Inflammatory macrophage treated with lipopolysaccharide for 4 hours (primary cell): ENCODE data around the gene TRMT10C.
"Not testable (repeated sequence)": the region's sequence is repeated elsewhere in the genome, so short reads cannot be mapped to it uniquely, and the experiment has no call there.

Experiments used
- DNase-seq: peaks from one replicate; pipeline ENCODE4 v3.0.0-alpha.2; 2020

TRMT10C gene

DNA sequence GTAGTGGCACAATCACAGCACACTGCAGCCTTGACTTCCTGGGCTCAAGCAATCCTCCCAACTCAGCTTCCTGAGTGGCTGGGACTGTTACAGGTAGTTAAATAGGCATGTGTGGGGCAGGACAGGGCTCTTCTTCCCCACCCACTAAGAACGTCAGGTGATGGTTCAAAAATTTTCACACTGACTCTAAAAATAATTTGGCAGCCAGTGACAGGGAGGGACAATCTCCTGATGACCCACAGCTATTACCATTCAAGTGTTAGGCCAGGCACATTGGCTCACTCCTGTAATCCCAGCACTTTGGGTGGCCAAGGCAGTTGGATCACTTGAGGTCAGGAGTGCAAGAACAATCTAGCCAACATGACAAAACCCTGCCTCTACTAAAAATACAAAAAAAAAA, 12.2 kb upstream of the TRMT10C start:
- DNase-seq, result no peak

GRCh38 chr3:101551359-101552081, 10.1 kb upstream of the TRMT10C start:
- DNase-seq, result not testable (repeated sequence)

DNA sequence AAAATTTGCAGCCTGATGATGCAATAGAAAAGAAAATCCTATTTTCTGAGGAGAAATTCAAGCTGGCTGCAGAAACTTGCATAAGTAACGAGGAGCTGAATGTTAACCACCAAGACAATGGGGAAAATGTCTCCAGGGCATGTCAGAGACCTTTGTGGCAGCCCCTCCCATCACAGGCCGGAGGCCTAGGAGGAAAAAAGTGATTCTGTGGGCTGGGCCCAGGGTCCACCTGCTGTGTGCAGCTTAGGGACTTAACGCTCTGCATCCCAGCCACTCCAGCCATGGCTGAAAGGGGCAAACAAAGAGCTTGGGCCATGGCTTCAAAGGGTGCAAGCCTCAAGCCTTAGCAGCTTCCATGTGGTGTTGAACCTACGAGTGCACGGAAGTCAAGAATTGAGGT, 8.3 kb upstream of the TRMT10C start:
- DNase-seq, result not testable (repeated sequence)

DNA sequence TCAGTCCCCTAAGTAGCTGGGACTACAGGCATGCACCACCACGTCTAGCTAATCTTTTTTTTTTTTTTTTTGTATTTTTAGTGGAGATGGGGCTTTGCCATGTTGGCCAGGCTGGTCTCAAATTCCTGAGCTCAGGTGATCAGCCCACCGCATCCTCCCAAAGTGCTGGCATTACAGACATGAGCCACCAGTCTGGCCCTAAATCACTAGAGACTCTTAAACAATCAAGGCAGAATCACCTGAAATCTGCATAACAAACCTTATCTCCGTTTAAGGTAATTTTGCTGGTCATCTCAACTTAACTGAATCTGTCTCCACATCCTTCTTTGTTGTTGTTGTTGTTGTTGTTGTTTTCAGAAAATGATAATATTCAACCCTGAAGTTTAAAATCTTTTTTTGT, 5.6 kb upstream of the TRMT10C start:
- DNase-seq, result no peak

- DNase-seq, result no peak
Observed at GRCh38 chr3:101567528-101568317, 6.1 kb downstream of the TRMT10C start.

DNA sequence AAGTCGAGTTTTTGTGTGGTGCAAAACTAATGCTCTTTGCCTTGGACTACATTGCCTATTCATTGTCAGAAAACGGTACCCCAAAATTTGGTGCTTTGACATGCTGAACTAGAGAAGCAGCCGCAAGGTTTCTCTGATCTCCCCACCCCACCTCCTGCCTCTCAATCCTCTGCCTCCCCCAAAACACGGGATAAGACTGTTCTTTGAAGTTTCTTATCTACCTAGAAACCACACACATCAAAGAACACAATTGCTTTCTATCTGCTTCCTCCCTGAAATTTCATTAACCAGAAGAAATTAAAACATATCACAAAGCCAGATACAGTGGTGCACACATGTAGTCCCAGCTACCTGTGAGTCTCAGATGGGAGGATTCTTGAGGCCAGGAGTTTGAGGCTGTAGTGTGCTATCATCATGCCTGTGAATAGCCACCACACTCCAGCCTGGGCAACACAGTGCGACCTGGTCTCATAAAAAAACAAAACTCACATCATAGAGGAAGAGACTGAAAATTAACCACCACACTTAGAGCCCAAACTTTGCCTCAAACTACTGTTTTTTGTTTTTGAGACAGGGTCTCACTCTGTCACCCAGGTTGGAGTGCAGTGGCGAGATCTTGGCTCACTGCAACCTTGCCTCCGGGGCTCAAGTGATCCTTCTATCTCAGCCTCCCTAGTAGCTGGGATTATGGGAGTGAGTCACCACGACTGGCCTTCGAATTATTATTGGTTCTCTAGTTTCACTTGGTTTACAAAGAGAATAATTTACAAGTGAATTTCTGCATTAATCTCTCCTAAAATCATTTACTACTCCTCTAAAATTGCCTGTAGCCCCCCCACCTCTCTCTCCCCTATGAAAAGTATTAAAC, 9.6 kb downstream of the TRMT10C start:
- DNase-seq, result no peak

- DNase-seq, result peak; percentile 99
Observed at GRCh38 chr3:101573449-101574387, 12.1 kb downstream of the TRMT10C start, which contains the start of gene PCNP. Gene PCNP, plus strand, starts transcription at chr3:101574180. Its CDS starts 36 bp downstream, at chr3:101574216.

DNA sequence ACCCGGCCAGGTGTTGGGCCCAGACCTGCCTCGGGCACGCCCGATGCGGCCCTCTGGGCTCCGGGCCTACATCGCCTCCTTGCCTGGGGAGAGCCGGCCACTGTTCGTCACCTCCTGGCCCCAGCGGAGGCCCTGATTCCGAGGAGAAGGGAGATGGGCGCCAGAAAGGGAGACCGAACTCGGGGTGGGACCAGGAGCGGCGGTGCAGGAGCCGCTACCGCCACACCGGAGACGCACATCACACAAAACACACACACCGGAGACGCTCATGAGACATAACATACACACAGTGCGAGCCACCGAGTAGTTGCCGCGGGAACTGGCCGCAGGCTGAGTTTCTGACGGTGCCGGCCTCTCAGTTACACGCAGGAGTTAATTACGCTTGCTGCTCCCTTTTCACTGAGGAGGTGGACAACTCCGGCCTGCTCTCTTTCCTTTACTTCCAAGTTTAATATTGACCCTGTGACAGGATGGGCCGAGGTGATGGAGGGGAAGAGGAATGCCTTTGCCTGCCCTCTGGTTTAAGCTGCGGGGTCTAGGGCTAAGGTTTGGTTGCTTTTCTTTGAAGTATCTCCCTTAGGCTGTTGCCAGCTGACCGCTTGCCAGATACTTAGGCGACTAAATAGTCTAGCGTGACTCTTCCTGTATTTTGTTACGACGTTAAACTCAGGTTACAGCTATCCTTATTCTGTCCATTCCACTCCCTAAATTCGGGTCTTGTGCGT, 12.9 kb downstream of the TRMT10C start:
- peak; percentile 44 for DNase-seq

DNA sequence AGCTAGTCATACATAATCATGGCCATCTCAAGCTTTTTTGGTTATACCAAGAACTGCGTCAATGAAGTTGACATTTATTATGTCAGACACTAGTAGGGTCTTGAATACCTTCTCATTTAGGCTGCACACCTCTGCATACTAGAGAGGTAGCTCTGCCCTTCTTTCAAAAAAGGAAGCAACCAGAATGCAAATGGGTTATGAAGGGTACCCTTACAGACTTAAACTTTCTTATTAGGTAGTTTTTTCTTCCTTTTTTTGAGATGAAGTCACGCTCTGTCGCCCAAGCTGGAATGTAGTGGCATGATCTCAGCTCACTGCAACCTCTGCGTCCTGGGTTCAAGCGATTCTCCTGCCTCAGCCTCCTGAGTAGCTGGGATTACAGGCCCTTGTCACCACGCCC, 15.6 kb downstream of the TRMT10C start:
- no peak for DNase-seq

DNA sequence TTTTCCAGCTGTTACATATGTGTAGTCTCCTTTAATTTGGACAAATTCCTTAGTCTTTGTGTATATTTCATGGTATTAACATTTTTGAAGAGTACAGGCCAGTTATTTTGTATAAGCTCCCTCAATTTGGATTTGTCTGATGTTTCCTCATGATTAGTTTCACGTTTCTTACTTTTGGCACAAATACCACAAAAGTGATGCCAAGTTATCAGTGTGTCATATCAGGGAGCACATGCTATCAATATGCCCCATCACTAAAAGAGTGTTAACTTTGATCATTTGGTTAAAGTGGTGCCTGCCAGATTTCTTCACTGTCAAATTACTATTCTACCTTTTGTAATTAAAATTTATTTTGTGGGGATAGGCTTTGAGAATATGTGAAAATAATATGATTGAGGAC, 26.9 kb downstream of the TRMT10C start:
- no peak for DNase-seq

GRCh38 chr3:101591071-101591470, 29.4 kb downstream of the TRMT10C start:
- no peak for DNase-seq

DNA sequence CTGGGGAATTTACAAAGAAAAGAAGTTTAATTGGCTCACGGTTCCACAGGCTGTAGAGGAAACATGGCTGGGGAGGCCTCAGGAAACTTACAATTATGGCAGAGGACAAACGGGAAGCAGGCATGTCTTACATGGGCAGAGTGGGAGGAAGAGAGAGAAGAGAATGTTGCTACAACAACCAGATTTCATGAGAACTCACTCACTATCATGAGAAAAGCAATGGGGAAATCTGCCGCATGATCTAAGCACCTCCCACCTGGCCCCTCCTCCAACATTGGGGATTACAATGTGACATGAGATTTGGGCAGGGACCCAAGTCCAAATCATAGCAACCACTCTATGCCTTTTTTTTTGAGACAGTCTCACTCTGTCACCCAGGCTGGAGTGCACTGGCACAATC, 41.1 kb downstream of the TRMT10C start:
- DNase-seq, result peak; percentile 32

DNA sequence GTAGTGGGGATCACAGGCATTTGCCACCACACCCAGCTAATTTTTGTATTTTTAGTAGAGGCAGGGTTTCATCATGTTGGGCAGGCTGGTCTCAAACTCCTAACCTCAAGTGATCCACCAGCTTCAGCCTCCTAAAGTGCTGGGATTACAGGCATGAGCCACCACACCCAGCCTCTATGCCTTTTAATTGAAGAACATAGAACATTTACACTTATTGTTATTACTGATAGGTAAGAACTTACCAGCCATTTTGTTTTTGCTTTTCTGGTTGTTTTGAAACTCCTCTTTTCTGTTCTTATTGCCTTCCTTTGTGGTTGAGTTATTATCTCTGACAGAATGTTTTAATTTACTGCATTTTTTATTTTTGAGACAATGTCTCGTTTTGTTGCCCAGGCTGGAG, 41.5 kb downstream of the TRMT10C start:
- DNase-seq, result no peak

- not testable (repeated sequence) for DNase-seq
Observed at GRCh38 chr3:101605398-101605797, 43.7 kb downstream of the TRMT10C start.

- no peak for DNase-seq
Observed at GRCh38 chr3:101611023-101611422, 49.4 kb downstream of the TRMT10C start.

GRCh38 chr3:101613014-101613413, 51.3 kb downstream of the TRMT10C start:
- not testable (repeated sequence) for DNase-seq

DNA sequence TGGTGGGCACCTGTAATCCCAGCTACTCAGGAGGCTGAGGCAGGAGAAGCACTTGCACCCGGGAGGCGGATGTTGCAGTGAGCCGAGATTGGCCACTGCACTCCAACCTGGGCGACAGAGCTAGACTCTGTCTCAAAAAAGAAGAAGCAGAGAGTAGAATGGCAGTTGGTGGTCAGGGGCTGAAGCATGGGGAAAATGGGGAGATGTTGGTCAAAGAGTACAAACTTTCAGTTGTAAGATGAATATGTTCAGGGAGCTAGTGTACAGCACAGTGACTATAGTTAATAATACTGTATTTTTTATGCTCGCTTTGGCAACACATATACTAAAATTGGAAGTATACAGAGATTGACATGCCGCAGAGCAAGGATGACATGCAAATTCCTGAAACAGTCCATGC, 53.9 kb downstream of the TRMT10C start:
- no peak for DNase-seq
